Stimulated activated CD4-positive, alpha-beta T cell treated with anti-CD3 and anti-CD28 coated beads, Interleukin-12 subunit alpha, Interleukin-12 subunit beta, amount 100 ng/mL, for 24 hours (primary cell): ENCODE results near the gene UQCR10.

ENCODE experiments used
- DNase-seq, 2 experiments: peaks; one replicate each; pipeline ENCODE4 v3.0.0-alpha.2; 2020; ENCODE audit warnings: low read depth in 2 of 2

UQCR10 gene

GRCh38 chr22:29762263-29762662, 4.9 kb upstream of the UQCR10 start:
- DNase-seq: no peak

- DNase-seq: peak in 1 of 2 experiments; percentile 4
Measured at GRCh38 chr22:29765905-29766631, 1.1 kb upstream of the UQCR10 start.

- peak; percentile 83 to 89 for DNase-seq
Measured at GRCh38 chr22:29766632-29767170, 468 bp upstream of the UQCR10 start, which contains the start of gene ZMAT5. TSS of gene ZMAT5 (minus strand) at chr22:29767007. CDS start at chr22:29748544, 18,463 bp downstream.

- no peak for DNase-seq
Measured at GRCh38 chr22:29768052-29768693, 1.0 kb downstream of the UQCR10 start.

GRCh38 chr22:29769723-29770321, 2.7 kb downstream of the UQCR10 start:
- DNase-seq: no peak

GRCh38 chr22:29772170-29772641, 5.0 kb downstream of the UQCR10 start:
- DNase-seq: no peak

- no peak for DNase-seq
Measured at GRCh38 chr22:29773233-29773632, 6.1 kb downstream of the UQCR10 start.

GRCh38 chr22:29780220-29780619, 13.1 kb downstream of the UQCR10 start:
- DNase-seq: no peak

- no peak for DNase-seq
Measured at GRCh38 chr22:29780748-29781676, 13.8 kb downstream of the UQCR10 start.

- no peak for DNase-seq
Measured at GRCh38 chr22:29782061-29782845, 15.1 kb downstream of the UQCR10 start.

- no peak for DNase-seq
Measured at GRCh38 chr22:29784451-29785361, 17.5 kb downstream of the UQCR10 start.

GRCh38 chr22:29786031-29786430, 18.9 kb downstream of the UQCR10 start:
- DNase-seq: no peak

- no peak for DNase-seq
Measured at GRCh38 chr22:29787371-29787980, 20.3 kb downstream of the UQCR10 start.

- no peak for DNase-seq
Measured at GRCh38 chr22:29788339-29789279, 21.4 kb downstream of the UQCR10 start.

- DNase-seq: no peak
Measured at GRCh38 chr22:29790061-29790460, 22.9 kb downstream of the UQCR10 start.

- DNase-seq: no peak
Measured at GRCh38 chr22:29793396-29793795, 26.2 kb downstream of the UQCR10 start.

- DNase-seq: no peak
Measured at GRCh38 chr22:29795663-29796062, 28.5 kb downstream of the UQCR10 start.

- no peak for DNase-seq
Measured at GRCh38 chr22:29797351-29797750, 30.2 kb downstream of the UQCR10 start.
